PC-3 (cell line): ENCODE data around the gene CCR5AS.

Experiments used
- ATAC-seq: fragments of 200-7000 bp; cut with Tn5 transposase; 2 replicates; pipeline ENCODE4 v1.9.1; 2020; ENCODE audit warnings: mild to moderate bottlenecking, moderate library complexity
- BruUV-seq: library from RNA; stranded (reverse); fragments of 400-500 nt; replicated peaks from 2 replicates; lab custom pipeline; 2021; lab: Mats Ljungman, UMichigan
- CTCF ChIA-PET: fragments of 300-600 bp; sonication (Branson Sonifier 250); formaldehyde crosslinking; loops from one replicate; lab custom pipeline; 2022; ENCODE audit warnings: antibody characterized with exemption; lab: Charles Lee
- POLR2A ChIA-PET: fragments of 300-600 bp; sonication (Branson Sonifier 250); formaldehyde crosslinking; loops from one replicate; lab custom pipeline; 2022; ENCODE audit warnings: antibody characterized with exemption; ENCODE audit not compliant: unreplicated experiment; lab: Charles Lee
- DNase-seq: peaks from one replicate; pipeline ENCODE4 v3.0.0-alpha.2; 2015
- H2AFZ ChIP-seq: fragments of 300-600 bp; sonication (generic); 2 replicates; pipeline ENCODE4 v1.6.0; 2016; ENCODE audit warnings: antibody characterized with exemption, low read length
- H3F3A ChIP-seq: fragments of 300-600 bp; sonication (generic); one replicate; pipeline ENCODE4 v1.6.0; 2017; ENCODE audit warnings: antibody characterized with exemption, low read length, control low read depth, mild to moderate bottlenecking; ENCODE audit not compliant: unreplicated experiment
- H3K27ac ChIP-seq: fragments of 300-600 bp; sonication (generic); 2 replicates; pipeline ENCODE4 v1.5.1; 2016; ENCODE audit warnings: mild to moderate bottlenecking, low read length
- H3K27me3 ChIP-seq: fragments of 300-600 bp; sonication (generic); 2 replicates; pipeline ENCODE4 v1.6.1; 2016; ENCODE audit warnings: low read length, mixed read lengths
- H3K36me3 ChIP-seq: fragments of 300-600 bp; sonication (generic); 2 replicates; pipeline ENCODE4 v1.6.1; 2016; ENCODE audit warnings: low read depth, mixed run types, low read length, mixed read lengths
- H3K4me1 ChIP-seq: fragments of 300-600 bp; sonication (generic); 2 replicates; pipeline ENCODE4 v1.5.1; 2016; ENCODE audit warnings: low read length; ENCODE audit not compliant: insufficient read depth
- H3K4me2 ChIP-seq: fragments of 300-600 bp; sonication (generic); 2 replicates; pipeline ENCODE4 v1.6.0; 2016; ENCODE audit warnings: low read length
- H3K4me3 ChIP-seq: fragments of 300-600 bp; sonication (generic); 2 replicates; pipeline ENCODE4 v1.5.1; 2016; ENCODE audit warnings: mild to moderate bottlenecking, low read length, mixed read lengths
- H3K79me2 ChIP-seq: fragments of 300-600 bp; sonication (generic); 2 replicates; pipeline ENCODE4 v1.6.1; 2017; ENCODE audit warnings: low read length, mixed read lengths
- H3K9ac ChIP-seq: fragments of 300-600 bp; sonication (generic); 2 replicates; pipeline ENCODE4 v1.6.0; 2016; ENCODE audit warnings: mild to moderate bottlenecking, low read length
- H3K9me2 ChIP-seq: fragments of 300-600 bp; sonication (generic); replicated peaks from 2 replicates; pipeline ENCODE4 v1.6.1; 2016; ENCODE audit warnings: mixed run types, low read length, mixed read lengths
- H3K9me3 ChIP-seq: fragments of 300-600 bp; sonication (generic); 2 replicates; pipeline ENCODE4 v1.6.1; 2016; ENCODE audit warnings: low read length, mixed read lengths
- H4K20me1 ChIP-seq: fragments of 300-600 bp; sonication (generic); 2 replicates; pipeline ENCODE4 v1.6.1; 2016; ENCODE audit warnings: low read length, mixed read lengths
- CTCF ChIP-seq: fragments of 300-600 bp; sonication (generic); conservative IDR thresholded peaks from 2 replicates; pipeline ENCODE4 v1.5.1; 2017; ENCODE audit warnings: antibody characterized with exemption, low read depth, mild to moderate bottlenecking, low read length
- EZH2 ChIP-seq: fragments of 300-600 bp; sonication (generic); IDR thresholded peaks from one replicate; pipeline ENCODE4 v1.6.1; 2017; ENCODE audit warnings: antibody characterized with exemption, mild to moderate bottlenecking, low read length; ENCODE audit not compliant: unreplicated experiment
- EZH2phosphoT487 ChIP-seq: fragments of 300-600 bp; sonication (generic); IDR thresholded peaks from 2 replicates; pipeline ENCODE4 v1.6.1; 2018; ENCODE audit warnings: mild to moderate bottlenecking, antibody characterized with exemption, low read length, borderline replicate concordance
- intact Hi-C: fragments of 100-400 bp; cut with micrococcal nuclease; formaldehyde crosslinking; loops from 2 replicates; pipeline ENCODE4 v1.9.0; 2023

Gene CCR5AS

GRCh38 chr3:46350262-46350565, 56.7 kb downstream of the CCR5AS start:
- no peaks in the 10 kb centered on the region for H3K9me2 ChIP-seq
- CTCF ChIA-PET = no interaction called here
- ATAC-seq (no peak), DNase-seq (no peak)
- no peaks in the 10 kb centered on the region for H3K9me3 ChIP-seq
- no peak overlapping the region for H3K9ac ChIP-seq
- no peak overlapping the region for H3K4me3 ChIP-seq
- no peaks in the 10 kb centered on the region for H4K20me1 ChIP-seq
- BruUV-seq = no TSS peak
- peaks cover 10% of the 10 kb centered on the region; the same call in 1 of the 2 replicates for H3K27me3 ChIP-seq
- POLR2A ChIA-PET = no interaction called here
- no peaks in the 10 kb centered on the region for H3K4me1 ChIP-seq
- H3F3A ChIP-seq = no peaks in the 10 kb centered on the region
- no peak overlapping the region for H3K4me2 ChIP-seq
- H3K79me2 ChIP-seq = no peaks in the 10 kb centered on the region
- no peak overlapping the region for H2AFZ ChIP-seq
- no peak overlapping the region for H3K27ac ChIP-seq
- TF ChIP-seq EZH2 (no peak), CTCF (no peak), EZH2phosphoT487 (no peak)
- no peaks in the 10 kb centered on the region for H3K36me3 ChIP-seq
- intact Hi-C loops = no loop called here

- Histone ChIP-seq H3K9me2 (no peaks in the 10 kb centered on the region), H3K4me2 (no peak overlapping the region), H3K4me1 (no peaks in the 10 kb centered on the region), H3K9ac (no peak overlapping the region), H2AFZ (no peak overlapping the region), H4K20me1 (no peaks in the 10 kb centered on the region), H3K36me3 (no peaks in the 10 kb centered on the region), H3K27me3 (0 out of 2 replicates have a peak, but pooled peaks cover 5% of the 10 kb centered on the region), H3F3A (no peaks in the 10 kb centered on the region), H3K79me2 (no peaks in the 10 kb centered on the region), H3K27ac (no peak overlapping the region), H3K4me3 (no peak overlapping the region), H3K9me3 (no peaks in the 10 kb centered on the region)
- DNase-seq (no peak), ATAC-seq (no peak)
- CTCF ChIA-PET = no interaction called here
- intact Hi-C loops = no loop called here
- TF ChIP-seq CTCF (no peak), EZH2 (no peak), EZH2phosphoT487 (no peak)
- POLR2A ChIA-PET = no interaction called here
- no TSS peak for BruUV-seq
These were observed 57.2 kb downstream of the CCR5AS start for GRCh38 chr3:46349484-46350261.

DNA sequence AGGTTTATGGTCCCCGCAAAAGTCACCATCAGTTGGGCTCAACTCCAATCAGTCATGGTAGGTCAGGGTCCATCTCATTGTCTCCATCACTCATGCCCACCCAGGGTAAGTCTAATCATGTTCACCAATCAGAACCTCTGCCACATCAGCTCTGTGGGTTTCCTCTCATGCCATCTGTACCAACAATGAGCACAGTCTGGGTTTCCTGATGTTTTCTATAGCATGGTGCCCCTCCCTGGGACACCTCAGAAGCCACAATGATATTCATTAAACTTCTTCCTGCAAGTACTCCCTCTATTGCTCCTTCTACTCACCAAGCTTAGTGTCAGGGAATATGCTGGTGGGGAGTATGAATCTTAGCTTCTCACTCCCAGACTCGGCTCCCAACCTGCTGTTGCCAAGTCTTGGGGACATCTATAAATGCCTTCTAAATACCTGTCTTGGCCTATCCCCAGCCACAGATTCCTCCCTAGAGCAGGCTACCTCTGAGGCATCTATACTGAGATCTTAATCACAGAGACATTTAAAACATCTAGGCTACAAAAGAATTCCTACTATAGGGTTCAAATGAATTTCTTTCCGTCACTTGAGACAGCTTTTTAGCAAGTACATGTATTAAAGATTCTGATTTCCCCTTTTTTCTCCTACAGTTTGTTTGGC, 57.9 kb downstream of the CCR5AS start:
- BruUV-seq = no TSS peak
- Histone ChIP-seq H3K36me3 (no peaks in the 10 kb centered on the region), H2AFZ (no peak overlapping the region), H3K9ac (no peak overlapping the region), H3K9me2 (no peaks in the 10 kb centered on the region), H3K4me2 (no peak overlapping the region), H3K9me3 (no peaks in the 10 kb centered on the region), H3F3A (no peaks in the 10 kb centered on the region), H3K4me1 (no peaks in the 10 kb centered on the region), H4K20me1 (no peaks in the 10 kb centered on the region), H3K79me2 (no peaks in the 10 kb centered on the region), H3K4me3 (no peak overlapping the region), H3K27ac (no peak overlapping the region), H3K27me3 (0 out of 2 replicates have a peak, but pooled peaks cover under 1% of the 10 kb centered on the region)
- ATAC-seq (no peak), DNase-seq (no peak)
- CTCF ChIA-PET = no interaction called here
- intact Hi-C loops = no loop called here
- TF ChIP-seq CTCF (no peak), EZH2phosphoT487 (no peak), EZH2 (no peak)
- POLR2A ChIA-PET = no interaction called here
